ENCODE results near the gene RTN4RL1.

Gene RTN4RL1

GRCh38 chr17:2009737-2010136 lies 15.4 kb downstream of the RTN4RL1 start:
- TF ChIP-seq ZNF623 (tag by site-specific recombination; IDR thresholded peaks at IDR 0.05) = peak; percentile 89
- TF ChIP-seq ZNF701 (tag by site-specific recombination; IDR thresholded peaks at IDR 0.05) = no peak
- Histone ChIP-seq H3K36me3 (ENCODE audit: control insufficient read depth in 2 of 2, insufficient read depth in 1 of 2, low read length in 2 of 2) (no peaks in the 10 kb centered on the region), H3K4me3 (ENCODE audit: low read depth, low read length) (no peak overlapping the region), H3K27ac (ENCODE audit: extremely low read depth, low read depth, low read length) (no peak overlapping the region), H3K9me3 (ENCODE audit: control insufficient read depth, insufficient read depth, low read depth, low read length) (no peaks in the 10 kb centered on the region), H3K4me1 (ENCODE audit: control insufficient read depth, insufficient read depth, low read length) (no peaks in the 10 kb centered on the region; the same call in 1 of the 2 replicates)
- CTCF ChIA-PET = interaction anchor here (1.1 kb wide), 1 partner anchor 10 kb away, joined by 4 read pairs; no protein-coding TSS in a partner anchor
- POLR2A ChIA-PET = no interaction called here

- Histone ChIP-seq H3K36me3 (ENCODE audit: control insufficient read depth in 2 of 2, insufficient read depth in 1 of 2, low read length in 2 of 2) (no peaks in the 10 kb centered on the region), H3K4me1 (ENCODE audit: control insufficient read depth, insufficient read depth, low read length) (no peaks in the 10 kb centered on the region; the same call in 1 of the 2 replicates), H3K4me3 (ENCODE audit: low read depth, low read length) (no peak overlapping the region), H3K27ac (ENCODE audit: extremely low read depth, low read depth, low read length) (no peak overlapping the region), H3K9me3 (ENCODE audit: control insufficient read depth, insufficient read depth, low read depth, low read length) (no peaks in the 10 kb centered on the region)
- POLR2A ChIA-PET = no interaction called here
- CTCF ChIA-PET = no interaction called here
- no peak for TF ChIP-seq ZBTB21 (tag by site-specific recombination; IDR thresholded peaks at IDR 0.05)
- TF ChIP-seq GFI1B (tag by site-specific recombination; IDR thresholded peaks at IDR 0.05) = no peak
- no peak for TF ChIP-seq ZNF549 (tag by site-specific recombination; IDR thresholded peaks at IDR 0.05)
- no peak for TF ChIP-seq ZNF776 (tag by site-specific recombination; IDR thresholded peaks at IDR 0.05; ENCODE audit: borderline replicate concordance)
- no peak for TF ChIP-seq ZNF518A (tag by site-specific recombination; conservative IDR thresholded peaks at IDR 0.05; ENCODE audit: low read depth)
- no peak for TF ChIP-seq MYNN (tag by site-specific recombination; IDR thresholded peaks at IDR 0.05; ENCODE audit: borderline replicate concordance)
- no peak for TF ChIP-seq ZNF513 (tag by site-specific recombination; IDR thresholded peaks at IDR 0.05)
- no peak for TF ChIP-seq ZNF692 (tag by site-specific recombination; IDR thresholded peaks at IDR 0.05)
- TF ChIP-seq ZFP37 (tag by site-specific recombination; IDR thresholded peaks at IDR 0.05) = no peak
- no peak for TF ChIP-seq ZNF624 (tag by site-specific recombination; IDR thresholded peaks at IDR 0.05)
- peak; percentile 72 for TF ChIP-seq ZNF341 (tag by site-specific recombination; IDR thresholded peaks at IDR 0.05; ENCODE audit: low read depth)
- TF ChIP-seq IKZF3 (tag by site-specific recombination; IDR thresholded peaks at IDR 0.05) = no peak
- TF ChIP-seq BCL11A (tag by site-specific recombination; IDR thresholded peaks at IDR 0.05; ENCODE audit: low read depth) = no peak
- TF ChIP-seq ZNF280D (tag by site-specific recombination; IDR thresholded peaks at IDR 0.05) = no peak
- TF ChIP-seq ZNF132 (tag by site-specific recombination; IDR thresholded peaks at IDR 0.05; ENCODE audit: borderline replicate concordance) = no peak
- 0 out of 2 replicates have a peak, but pooled peaks have one; percentile 27 for TF ChIP-seq SCRT2 (tag by site-specific recombination; IDR thresholded peaks at IDR 0.05)
- TF ChIP-seq SETDB1 (IDR thresholded peaks at IDR 0.05; ENCODE audit: insufficient read length, low read length) = no peak
Observed at GRCh38 chr17:2008332-2009126, 16.6 kb downstream of the RTN4RL1 start.

All from HEK293 (cell line).